Rectal smooth muscle tissue (tissue), 1 donor: Measurements from ENCODE around the gene SLC6A18.
"Not testable (repeated sequence)": the region's sequence is repeated elsewhere in the genome, so short reads cannot be mapped to it uniquely, and the experiment has no call there.

ENCODE experiments used
- H3K27ac ChIP-seq: one replicate; pipeline ENCODE4 v1.7.0; 2013; ENCODE audit warnings: low read depth, low read length, inconsistent platforms
- H3K27me3 ChIP-seq: one replicate; pipeline ENCODE4 v1.7.0; 2013; ENCODE audit warnings: low read length; ENCODE audit not compliant: control insufficient read depth, insufficient read depth
- H3K36me3 ChIP-seq: one replicate; pipeline ENCODE4 v1.7.0; 2013; ENCODE audit warnings: low read length; ENCODE audit not compliant: control insufficient read depth, insufficient read depth
- H3K4me1 ChIP-seq: one replicate; pipeline ENCODE4 v1.7.0; 2013; ENCODE audit warnings: low read length; ENCODE audit not compliant: control insufficient read depth, insufficient read depth
- H3K4me3 ChIP-seq: one replicate; pipeline ENCODE4 v1.7.0; 2013; ENCODE audit warnings: low read length
- H3K9ac ChIP-seq: one replicate; pipeline ENCODE4 v1.7.0; 2013; ENCODE audit warnings: low read length

SLC6A18 gene

GRCh38 chr5:1275397-1276391 lies 50.5 kb downstream of the SLC6A18 start:
- not testable (repeated sequence) for H3K27me3 ChIP-seq, H3K27ac ChIP-seq, H3K36me3 ChIP-seq, H3K9ac ChIP-seq, H3K4me3 ChIP-seq, H3K4me1 ChIP-seq

- H3K27ac ChIP-seq, result no peak overlapping the region
- no peak overlapping the region for H3K9ac ChIP-seq
- no peaks in the 10 kb centered on the region for H3K36me3 ChIP-seq
- no peak overlapping the region for H3K4me3 ChIP-seq
- H3K4me1 ChIP-seq, result no peaks in the 10 kb centered on the region
- H3K27me3 ChIP-seq, result no peaks in the 10 kb centered on the region
These were observed 51.7 kb downstream of the SLC6A18 start for GRCh38 chr5:1276930-1277329.

- Histone ChIP-seq H3K4me1 (no peaks in the 10 kb centered on the region), H3K27me3 (no peaks in the 10 kb centered on the region), H3K27ac (no peak overlapping the region), H3K9ac (no peak overlapping the region), H3K4me3 (no peak overlapping the region), H3K36me3 (no peaks in the 10 kb centered on the region)
These were observed 52.1 kb downstream of the SLC6A18 start for GRCh38 chr5:1277331-1277730.

GRCh38 chr5:1277781-1278180 lies 52.6 kb downstream of the SLC6A18 start:
- Histone ChIP-seq H3K4me1 (no peaks in the 10 kb centered on the region), H3K36me3 (no peaks in the 10 kb centered on the region), H3K27me3 (no peaks in the 10 kb centered on the region), H3K4me3 (no peak overlapping the region), H3K9ac (no peak overlapping the region), H3K27ac (no peak overlapping the region)

GRCh38 chr5:1278216-1278615 lies 53.0 kb downstream of the SLC6A18 start:
- Histone ChIP-seq H3K27ac (no peak overlapping the region), H3K36me3 (no peaks in the 10 kb centered on the region), H3K4me3 (no peak overlapping the region), H3K27me3 (no peaks in the 10 kb centered on the region), H3K4me1 (no peaks in the 10 kb centered on the region), H3K9ac (no peak overlapping the region)

- H3K36me3 ChIP-seq, result no peaks in the 10 kb centered on the region
- no peaks in the 10 kb centered on the region for H3K4me1 ChIP-seq
- H3K27ac ChIP-seq, result no peak overlapping the region
- no peaks in the 10 kb centered on the region for H3K27me3 ChIP-seq
- no peak overlapping the region for H3K4me3 ChIP-seq
- H3K9ac ChIP-seq, result no peak overlapping the region
These were observed 53.7 kb downstream of the SLC6A18 start for GRCh38 chr5:1278656-1279442.

- Histone ChIP-seq H3K9ac (no peak overlapping the region), H3K4me3 (no peak overlapping the region), H3K4me1 (no peaks in the 10 kb centered on the region), H3K27ac (no peak overlapping the region), H3K27me3 (no peaks in the 10 kb centered on the region), H3K36me3 (no peaks in the 10 kb centered on the region)
These were observed 54.4 kb downstream of the SLC6A18 start for GRCh38 chr5:1279443-1280151.

GRCh38 chr5:1280177-1281037 lies 55.2 kb downstream of the SLC6A18 start:
- H3K4me1 ChIP-seq, result no peaks in the 10 kb centered on the region
- H3K36me3 ChIP-seq, result no peaks in the 10 kb centered on the region
- H3K27me3 ChIP-seq, result no peaks in the 10 kb centered on the region
- no peak overlapping the region for H3K4me3 ChIP-seq
- H3K9ac ChIP-seq, result no peak overlapping the region
- no peak overlapping the region for H3K27ac ChIP-seq

- no peaks in the 10 kb centered on the region for H3K4me1 ChIP-seq
- H3K9ac ChIP-seq, result no peak overlapping the region
- H3K27ac ChIP-seq, result no peak overlapping the region
- H3K36me3 ChIP-seq, result no peaks in the 10 kb centered on the region
- no peak overlapping the region for H3K4me3 ChIP-seq
- no peaks in the 10 kb centered on the region for H3K27me3 ChIP-seq
These were observed 56.1 kb downstream of the SLC6A18 start for GRCh38 chr5:1281038-1281882.

GRCh38 chr5:1282131-1282992 lies 57.2 kb downstream of the SLC6A18 start:
- no peak overlapping the region for H3K4me3 ChIP-seq
- H3K9ac ChIP-seq, result no peak overlapping the region
- H3K36me3 ChIP-seq, result no peaks in the 10 kb centered on the region
- no peaks in the 10 kb centered on the region for H3K27me3 ChIP-seq
- H3K4me1 ChIP-seq, result no peaks in the 10 kb centered on the region
- H3K27ac ChIP-seq, result no peak overlapping the region
